Liver (tissue), 9 donors: ENCODE data around the gene OR2A12. TPM values are rescaled to one million over a fixed set of nuclear protein-coding genes. Genes with fewer than 3 reads are reported as not detected.

ENCODE experiments used
- DNase-seq: peaks from one replicate; pipeline ENCODE4 v3.0.0-alpha.2; 2017; ENCODE audit warnings: low spot score
- H3K27ac ChIP-seq, 2 donors: one replicate each; pipeline ENCODE4 v1.7.0; 2013; ENCODE audit warnings: inconsistent platforms in 2 of 2, low read length in 2 of 2, control low read depth in 1 of 2, low read depth in 1 of 2, mild to moderate bottlenecking in 1 of 2
- H3K27me3 ChIP-seq, 4 donors: one replicate each; pipeline versions ENCODE4 v1.6.1 to v1.7.0; 2013; ENCODE audit warnings: low read length in 3 of 4, inconsistent platforms in 1 of 4, mild to moderate bottlenecking in 1 of 4, moderate library complexity in 1 of 4; ENCODE audit not compliant: control insufficient read depth in 4 of 4, insufficient read depth in 4 of 4
- H3K36me3 ChIP-seq, 4 donors: one replicate each; pipeline versions ENCODE4 v1.6.1 to v1.7.0; 2013; ENCODE audit warnings: low read length in 3 of 4, mild to moderate bottlenecking in 3 of 4, low read depth in 1 of 4, moderate library complexity in 1 of 4; ENCODE audit not compliant: control insufficient read depth in 4 of 4, insufficient read depth in 3 of 4
- H3K4me1 ChIP-seq, 4 donors: one replicate each; pipeline versions ENCODE4 v1.6.1 to v1.7.0; 2013; ENCODE audit warnings: low read length in 3 of 4, mild to moderate bottlenecking in 3 of 4, moderate library complexity in 1 of 4; ENCODE audit not compliant: control insufficient read depth in 4 of 4, insufficient read depth in 4 of 4
- H3K4me3 ChIP-seq, 3 donors: one replicate each; pipeline versions ENCODE4 v1.6.1 to v1.7.0; 2013; ENCODE audit warnings: low read length in 3 of 3, control low read depth in 1 of 3, low read depth in 1 of 3, mild to moderate bottlenecking in 1 of 3
- H3K9ac ChIP-seq, 2 donors: one replicate each; pipeline ENCODE4 v1.7.0; 2013; ENCODE audit warnings: low read length in 2 of 2, mild to moderate bottlenecking in 2 of 2, moderate library complexity in 2 of 2, control low read depth in 1 of 2, low read depth in 1 of 2
- H3K9me3 ChIP-seq, 4 donors: one replicate each; pipeline versions ENCODE4 v1.6.1 to v1.7.0; 2013; ENCODE audit warnings: low read length in 3 of 4; ENCODE audit not compliant: control insufficient read depth in 4 of 4
- CTCF ChIP-seq: fragments of 150-350 bp; IDR thresholded peaks from 2 replicates; pipeline ENCODE4 v1.5.1; 2017; ENCODE audit warnings: improper control_type of control experiment, low read depth, low read length; ENCODE audit not compliant: missing input control
- EGR1 ChIP-seq, 2 donors: IDR thresholded peaks; 2 replicates each; pipeline ENCODE4 v1.6.1; 2016 to 2018; ENCODE audit warnings: antibody characterized with exemption in 2 of 2, low read depth in 2 of 2
- FOXA2 ChIP-seq: IDR thresholded peaks from 2 replicates; pipeline ENCODE4 v1.6.1; 2016; ENCODE audit warnings: antibody characterized with exemption
- GABPA ChIP-seq, 2 donors: IDR thresholded peaks in 1 of 2; conservative IDR thresholded peaks in 1 of 2; 2 replicates each; pipeline ENCODE4 v1.6.1; 2016; ENCODE audit warnings: antibody characterized with exemption in 2 of 2, mild to moderate bottlenecking in 1 of 2, moderate library complexity in 1 of 2
- HNF4A ChIP-seq, 2 donors: conservative IDR thresholded peaks; 2 replicates each; pipeline ENCODE4 v1.6.1; 2016; ENCODE audit warnings: antibody characterized with exemption in 2 of 2, mild to moderate bottlenecking in 2 of 2
- HNF4G ChIP-seq: IDR thresholded peaks from 2 replicates; pipeline ENCODE4 v1.6.1; 2016; ENCODE audit warnings: antibody characterized with exemption
- JUND ChIP-seq, 2 donors: IDR thresholded peaks; 2 replicates each; pipeline ENCODE4 v1.6.1; 2016; ENCODE audit warnings: antibody characterized with exemption in 2 of 2
- MAX ChIP-seq: IDR thresholded peaks from 2 replicates; pipeline ENCODE4 v1.6.1; 2016; ENCODE audit warnings: antibody characterized with exemption
- NR2F2 ChIP-seq: IDR thresholded peaks from 2 replicates; pipeline ENCODE4 v1.6.1; 2016; ENCODE audit warnings: antibody characterized with exemption
- RAD21 ChIP-seq, 2 donors: IDR thresholded peaks; 2 replicates each; pipeline ENCODE4 v1.6.1; 2016; ENCODE audit warnings: antibody characterized with exemption in 2 of 2, mild to moderate bottlenecking in 2 of 2
- RXRA ChIP-seq, 2 donors: IDR thresholded peaks; 2 replicates each; pipeline ENCODE4 v1.6.1; 2017 to 2018; ENCODE audit warnings: antibody characterized with exemption in 2 of 2, mild to moderate bottlenecking in 1 of 2
- SP1 ChIP-seq: IDR thresholded peaks from 2 replicates; pipeline ENCODE4 v1.6.1; 2018; ENCODE audit warnings: antibody characterized with exemption, mild to moderate bottlenecking
- TAF1 ChIP-seq: conservative IDR thresholded peaks from 2 replicates; pipeline ENCODE4 v1.6.1; 2016; ENCODE audit warnings: antibody characterized with exemption, mild to moderate bottlenecking
- YY1 ChIP-seq: IDR thresholded peaks from 2 replicates; pipeline ENCODE4 v1.6.1; 2016; ENCODE audit warnings: antibody characterized with exemption, mild to moderate bottlenecking
- ZBTB33 ChIP-seq: IDR thresholded peaks from 2 replicates; pipeline ENCODE4 v1.6.1; 2016; ENCODE audit warnings: antibody characterized with exemption
- WGBS: extraction: QIAGEN DNeasy Blood & Tissue Kit; methylation state at CpG from one replicate; pipeline ENCODE4 v1.1.7; 2013; 5-methylcytosine and 5-hydroxymethylcytosine counted together
- polyA plus RNA-seq, 2 donors: library from polyadenylated mRNA; stranded (reverse) in 1 of 2; unstranded in 1 of 2; fragments of 200-250 nt in 1 of 2; fragments of >200 nt in 1 of 2; fragmentation: Nextera tagmentation in 1 of 2; extraction: Ambion mirVana in 1 of 2; gene quantifications; one replicate each; pipeline versions ENCODE4 v1.2.1 to v1.2.3, GENCODE V29; 2013 to 2015
- total RNA-seq, 2 donors: library from RNA; depleted of rRNA; stranded (reverse); fragments of >200 nt; gene quantifications; one replicate each; pipeline ENCODE4 v1.2.3, GENCODE V29; 2014
- TF ChIP-seq, protein P1 (sequence below): IDR thresholded peaks from 2 replicates; pipeline ENCODE4 v1.6.1; 2016; ENCODE audit warnings: antibody characterized with exemption
- TF ChIP-seq, protein P2 (sequence below): IDR thresholded peaks from 2 replicates; pipeline ENCODE4 v1.6.1; 2016; ENCODE audit warnings: antibody characterized with exemption, mild to moderate bottlenecking
- donor health status: healthy.
- donor health status: healthy.
- donor health status: healthy.
- donor health status: healthy.
- donor health status: healthy.

OR2A12 gene
- total and polyA plus RNA-seq, 4 donors = not detected

DNA sequence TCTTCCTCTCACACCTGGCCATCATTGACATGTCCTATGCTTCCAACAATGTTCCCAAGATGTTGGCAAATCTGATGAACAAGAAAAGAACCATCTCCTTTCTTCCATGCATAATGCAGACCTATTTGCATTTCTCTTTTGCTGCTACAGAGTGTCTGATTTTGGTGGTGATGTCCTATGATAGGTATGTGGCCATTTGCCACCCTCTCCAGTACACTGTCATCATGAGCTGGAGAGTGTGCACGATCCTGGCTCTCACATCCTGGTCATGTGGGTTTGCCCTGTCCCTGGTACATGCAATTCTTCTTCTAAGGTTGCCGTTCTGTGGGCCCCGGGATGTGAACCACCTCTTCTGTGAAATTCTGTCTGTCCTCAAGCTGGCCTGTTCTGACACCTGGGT, 56.1 kb downstream of the OR2A12 start:
- Histone ChIP-seq H3K27ac (no peak overlapping the region), H3K27me3 (no peaks in the 10 kb centered on the region), H3K4me3 (no peak overlapping the region), H3K9ac (no peak overlapping the region), H3K9me3 (peaks cover 0 to 6% (median 1%) of the 10 kb centered on the region in 4 donors), H3K4me1 (peaks cover 0 to 8% (median 1%) of the 10 kb centered on the region in 4 donors), H3K36me3 (no peaks in the 10 kb centered on the region)
- TF ChIP-seq, protein P1, sequence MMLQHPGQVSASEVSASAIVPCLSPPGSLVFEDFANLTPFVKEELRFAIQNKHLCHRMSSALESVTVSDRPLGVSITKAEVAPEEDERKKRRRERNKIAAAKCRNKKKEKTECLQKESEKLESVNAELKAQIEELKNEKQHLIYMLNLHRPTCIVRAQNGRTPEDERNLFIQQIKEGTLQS = no peak
- no peak for TF ChIP-seq EGR1 (IDR thresholded peaks at IDR 0.05; ENCODE audit: low read depth in 2 of 2)
- TF ChIP-seq ZBTB33 = no peak
- TF ChIP-seq NR2F2 = no peak
- TF ChIP-seq CTCF = no peak
- no peak for TF ChIP-seq RAD21 (IDR thresholded peaks at IDR 0.05)
- TF ChIP-seq RXRA (IDR thresholded peaks at IDR 0.05) = no peak
- no peak for TF ChIP-seq HNF4G
- 92% methylated on average over 3 of the region's 3 CpGs for WGBS
- DNase-seq = no peak

GRCh38 chr7:144144426-144144825, 58.3 kb downstream of the OR2A12 start:
- H3K27me3 ChIP-seq = no peaks in the 10 kb centered on the region
- H3K9ac ChIP-seq = no peak overlapping the region
- no peak overlapping the region for H3K27ac ChIP-seq
- H3K36me3 ChIP-seq = no peaks in the 10 kb centered on the region
- WGBS = 35% methylated on average over 3 of the region's 3 CpGs
- peaks cover 0 to 5% (median under 1%) of the 10 kb centered on the region in 4 donors for H3K4me1 ChIP-seq
- no peak overlapping the region for H3K4me3 ChIP-seq
- peaks cover 2 to 25% (median 6%) of the 10 kb centered on the region in 4 donors for H3K9me3 ChIP-seq
- no peak for DNase-seq
- peak; percentile 90 to 93 for TF ChIP-seq HNF4A (conservative IDR thresholded peaks at IDR 0.05)
- peak; percentile 72 for TF ChIP-seq MAX
- TF ChIP-seq, protein P2, sequence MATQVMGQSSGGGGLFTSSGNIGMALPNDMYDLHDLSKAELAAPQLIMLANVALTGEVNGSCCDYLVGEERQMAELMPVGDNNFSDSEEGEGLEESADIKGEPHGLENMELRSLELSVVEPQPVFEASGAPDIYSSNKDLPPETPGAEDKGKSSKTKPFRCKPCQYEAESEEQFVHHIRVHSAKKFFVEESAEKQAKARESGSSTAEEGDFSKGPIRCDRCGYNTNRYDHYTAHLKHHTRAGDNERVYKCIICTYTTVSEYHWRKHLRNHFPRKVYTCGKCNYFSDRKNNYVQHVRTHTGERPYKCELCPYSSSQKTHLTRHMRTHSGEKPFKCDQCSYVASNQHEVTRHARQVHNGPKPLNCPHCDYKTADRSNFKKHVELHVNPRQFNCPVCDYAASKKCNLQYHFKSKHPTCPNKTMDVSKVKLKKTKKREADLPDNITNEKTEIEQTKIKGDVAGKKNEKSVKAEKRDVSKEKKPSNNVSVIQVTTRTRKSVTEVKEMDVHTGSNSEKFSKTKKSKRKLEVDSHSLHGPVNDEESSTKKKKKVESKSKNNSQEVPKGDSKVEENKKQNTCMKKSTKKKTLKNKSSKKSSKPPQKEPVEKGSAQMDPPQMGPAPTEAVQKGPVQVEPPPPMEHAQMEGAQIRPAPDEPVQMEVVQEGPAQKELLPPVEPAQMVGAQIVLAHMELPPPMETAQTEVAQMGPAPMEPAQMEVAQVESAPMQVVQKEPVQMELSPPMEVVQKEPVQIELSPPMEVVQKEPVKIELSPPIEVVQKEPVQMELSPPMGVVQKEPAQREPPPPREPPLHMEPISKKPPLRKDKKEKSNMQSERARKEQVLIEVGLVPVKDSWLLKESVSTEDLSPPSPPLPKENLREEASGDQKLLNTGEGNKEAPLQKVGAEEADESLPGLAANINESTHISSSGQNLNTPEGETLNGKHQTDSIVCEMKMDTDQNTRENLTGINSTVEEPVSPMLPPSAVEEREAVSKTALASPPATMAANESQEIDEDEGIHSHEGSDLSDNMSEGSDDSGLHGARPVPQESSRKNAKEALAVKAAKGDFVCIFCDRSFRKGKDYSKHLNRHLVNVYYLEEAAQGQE = no peak
- TF ChIP-seq ZBTB33 = peak; percentile 40
- peak; percentile 52 for TF ChIP-seq YY1
- TF ChIP-seq NR2F2 = no peak
- peak; percentile 67 to 68 for TF ChIP-seq JUND (IDR thresholded peaks at IDR 0.05)
- no peak for TF ChIP-seq FOXA2
- no peak for TF ChIP-seq TAF1
- peak in 1 of 2 donors; percentile 11 for TF ChIP-seq RAD21 (IDR thresholded peaks at IDR 0.05)
- peak; percentile 66 to 76 for TF ChIP-seq RXRA (IDR thresholded peaks at IDR 0.05)
- no peak for TF ChIP-seq CTCF
- TF ChIP-seq GABPA (IDR thresholded peaks at IDR 0.05 in 1 of 2, conservative IDR thresholded peaks at IDR 0.05 in 1 of 2) = no peak
- TF ChIP-seq HNF4G = peak; percentile 77
- peak; percentile 64 for TF ChIP-seq SP1
